Sigmoid colon (tissue), 7 donors: ENCODE data around the gene MRPS24. TPM values are rescaled to one million over a fixed set of nuclear protein-coding genes. Genes with fewer than 3 reads are reported as not detected.

ENCODE experiments used
- DNase-seq: peaks from one replicate; pipeline ENCODE4 v3.0.0-alpha.2; 2019
- H3K27ac ChIP-seq, 4 donors: fragments of 200-600 bp; sonication (generic); one replicate each; pipeline ENCODE4 v1.5.1; 2016 to 2019; ENCODE audit warnings: mild to moderate bottlenecking in 1 of 4
- H3K27me3 ChIP-seq, 3 donors: fragments of 200-600 bp; sonication (generic); one replicate each; pipeline ENCODE4 v1.5.1; 2019; ENCODE audit warnings: mild to moderate bottlenecking in 1 of 3
- H3K36me3 ChIP-seq, 4 donors: fragments of 200-600 bp; sonication (generic); one replicate each; pipeline ENCODE4 v1.5.1; 2016 to 2019
- H3K4me1 ChIP-seq, 4 donors: fragments of 200-600 bp; sonication (generic); one replicate each; pipeline ENCODE4 v1.5.1; 2017 to 2019
- H3K4me3 ChIP-seq, 4 donors: fragments of 200-600 bp; sonication (generic); one replicate each; pipeline ENCODE4 v1.5.1; 2017 to 2019; ENCODE audit warnings: mild to moderate bottlenecking in 2 of 4, moderate library complexity in 1 of 4
- H3K9me3 ChIP-seq, 4 donors: fragments of 200-600 bp in 3 of 4; sonication (generic) in 3 of 4; one replicate each; pipeline versions ENCODE4 v1.5.1 to v1.6.1; 2013 to 2019
- CTCF ChIP-seq, 4 experiments: fragments of 450-650 bp in 3 of 4; fragments of 200-600 bp in 1 of 4; IDR thresholded peaks; one replicate each; pipeline ENCODE4 v1.5.1; 2016 to 2019; ENCODE audit warnings: antibody characterized with exemption in 4 of 4, mild to moderate bottlenecking in 3 of 4, moderate library complexity in 2 of 4
- EP300 ChIP-seq, 4 donors: sonication (generic); formaldehyde crosslinking; IDR thresholded peaks; one replicate each; pipeline ENCODE4 v1.6.1; 2017; ENCODE audit warnings: antibody characterized with exemption in 4 of 4
- POLR2A ChIP-seq, 2 donors: fragments of 450-650 bp; IDR thresholded peaks; one replicate each; pipeline ENCODE4 v1.6.1; 2016; ENCODE audit warnings: antibody characterized with exemption in 2 of 2, mild to moderate bottlenecking in 2 of 2, moderate library complexity in 2 of 2
- POLR2AphosphoS5 ChIP-seq, 4 donors: sonication (generic); formaldehyde crosslinking; IDR thresholded peaks; one replicate each; pipeline ENCODE4 v1.6.1; 2017; ENCODE audit warnings: antibody characterized with exemption in 4 of 4
- WGBS, 2 donors: extraction: QIAGEN DNeasy Blood & Tissue Kit; methylation state at CpG; one replicate each; pipeline ENCODE4 v1.1.7; 2013; 5-methylcytosine and 5-hydroxymethylcytosine counted together
- intact Hi-C: fragments of 100-400 bp; cut with DNase I; formaldehyde crosslinking; loops from one replicate; pipeline ENCODE4 v1.15.1; 2023
- polyA plus RNA-seq, 3 donors: library from polyadenylated mRNA; stranded (reverse); fragments of 200-250 nt; gene quantifications; one replicate each; pipeline ENCODE4 v1.2.3, GENCODE V29; 2013
- total RNA-seq, 4 donors: library from RNA; depleted of rRNA; stranded (reverse); fragments of >200 nt; gene quantifications; one replicate each; pipeline ENCODE4 v1.1.0, GENCODE V29; 2016
- donor health status: healthy with polysubstance abuse.
- donor health status: Bipolar disorder and iron deficiency.
- donor health status: healthy.

Gene MRPS24
- total and polyA plus RNA-seq, 7 donors: 105 to 177 (median 145) TPM

GRCh38 chr7:43856316-43856715 lies 13.0 kb downstream of the MRPS24 start:
- Histone ChIP-seq H3K27me3 (no peaks in the 10 kb centered on the region), H3K4me3 (no peak overlapping the region), H3K9me3 (no peaks in the 10 kb centered on the region), H3K36me3 (no peaks in the 10 kb centered on the region), H3K27ac (no peak overlapping the region), H3K4me1 (no peaks in the 10 kb centered on the region)
- no peak for DNase-seq
- TF ChIP-seq EP300 (IDR thresholded peaks at IDR 0.05): no peak
- no peak for TF ChIP-seq CTCF (IDR thresholded peaks at IDR 0.05)
- no peak for TF ChIP-seq POLR2AphosphoS5 (IDR thresholded peaks at IDR 0.05)
- TF ChIP-seq POLR2A (IDR thresholded peaks at IDR 0.05): no peak
- WGBS, 2 donors: 93 to 96% methylated on average over 4 of the region's 4 CpGs
- intact Hi-C loops: no loop called here

GRCh38 chr7:43855176-43855575 lies 14.1 kb downstream of the MRPS24 start:
- DNase-seq: no peak
- intact Hi-C loops: no loop called here
- no peak overlapping the region for H3K27ac ChIP-seq
- H3K27me3 ChIP-seq: no peaks in the 10 kb centered on the region
- H3K4me1 ChIP-seq: no peaks in the 10 kb centered on the region
- TF ChIP-seq POLR2AphosphoS5 (IDR thresholded peaks at IDR 0.05): no peak
- TF ChIP-seq CTCF (IDR thresholded peaks at IDR 0.05): no peak
- no peak for TF ChIP-seq EP300 (IDR thresholded peaks at IDR 0.05)
- TF ChIP-seq POLR2A (IDR thresholded peaks at IDR 0.05): no peak
- H3K36me3 ChIP-seq: no peaks in the 10 kb centered on the region
- no peaks in the 10 kb centered on the region for H3K9me3 ChIP-seq
- no peak overlapping the region for H3K4me3 ChIP-seq

GRCh38 chr7:43851805-43852204 lies 17.5 kb downstream of the MRPS24 start:
- H3K4me1 ChIP-seq: no peaks in the 10 kb centered on the region
- DNase-seq: no peak
- H3K9me3 ChIP-seq: no peaks in the 10 kb centered on the region
- no peaks in the 10 kb centered on the region for H3K36me3 ChIP-seq
- intact Hi-C loops: no loop called here
- H3K4me3 ChIP-seq: no peak overlapping the region
- 75 to 78% methylated on average over 2 of the region's 2 CpGs for WGBS, 2 donors
- no peaks in the 10 kb centered on the region for H3K27me3 ChIP-seq
- TF ChIP-seq POLR2A (IDR thresholded peaks at IDR 0.05): no peak
- TF ChIP-seq EP300 (IDR thresholded peaks at IDR 0.05): no peak
- no peak for TF ChIP-seq CTCF (IDR thresholded peaks at IDR 0.05)
- TF ChIP-seq POLR2AphosphoS5 (IDR thresholded peaks at IDR 0.05): no peak
- H3K27ac ChIP-seq: no peak overlapping the region

- DNase-seq: no peak
- Histone ChIP-seq H3K9me3 (no peaks in the 10 kb centered on the region), H3K27ac (no peak overlapping the region), H3K27me3 (no peaks in the 10 kb centered on the region), H3K36me3 (no peaks in the 10 kb centered on the region), H3K4me3 (no peak overlapping the region), H3K4me1 (no peaks in the 10 kb centered on the region)
- WGBS, 2 donors: 85 to 92% methylated on average over 5 of the region's 5 CpGs
- TF ChIP-seq POLR2A (IDR thresholded peaks at IDR 0.05) (no peak), EP300 (IDR thresholded peaks at IDR 0.05) (no peak), POLR2AphosphoS5 (IDR thresholded peaks at IDR 0.05) (no peak), CTCF (IDR thresholded peaks at IDR 0.05) (no peak)
- intact Hi-C loops: no loop called here
Observed at GRCh38 chr7:43850348-43851116, 18.8 kb downstream of the MRPS24 start.

GRCh38 chr7:43849047-43849446 lies 20.3 kb downstream of the MRPS24 start:
- H3K27ac ChIP-seq: no peak overlapping the region
- no peaks in the 10 kb centered on the region for H3K9me3 ChIP-seq
- intact Hi-C loops: no loop called here
- TF ChIP-seq EP300 (IDR thresholded peaks at IDR 0.05) (no peak), POLR2A (IDR thresholded peaks at IDR 0.05) (no peak), POLR2AphosphoS5 (IDR thresholded peaks at IDR 0.05) (no peak), CTCF (IDR thresholded peaks at IDR 0.05) (no peak)
- no peak for DNase-seq
- no peaks in the 10 kb centered on the region for H3K36me3 ChIP-seq
- WGBS, 2 donors: 50 to 81% methylated on average over 2 of the region's 2 CpGs
- no peaks in the 10 kb centered on the region for H3K4me1 ChIP-seq
- no peak overlapping the region for H3K4me3 ChIP-seq
- H3K27me3 ChIP-seq: no peaks in the 10 kb centered on the region
